Neural progenitor cell (in vitro differentiated cells): ENCODE results near the gene GALK2. TPM values are rescaled to one million over a fixed set of nuclear protein-coding genes. Genes with fewer than 3 reads are reported as not detected.

Experiments used
- DNase-seq: peaks from one replicate; pipeline ENCODE4 v3.0.0-alpha.2; 2016; ENCODE audit warnings: low spot score
- H2AFZ ChIP-seq: fragments of 200-600 bp; sonication (generic); replicated peaks from 2 replicates; pipeline ENCODE4 v1.6.1; 2016; ENCODE audit warnings: antibody characterized with exemption
- H3F3A ChIP-seq: fragments of 200-600 bp; sonication (generic); 2 replicates; pipeline ENCODE4 v1.6.1; 2016; ENCODE audit warnings: antibody characterized with exemption, low read depth
- H3K27ac ChIP-seq: fragments of 200-600 bp; sonication (generic); 2 replicates; pipeline ENCODE4 v1.5.1; 2016; ENCODE audit warnings: mild to moderate bottlenecking
- H3K27me3 ChIP-seq: fragments of 200-600 bp; sonication (generic); 2 replicates; pipeline ENCODE4 v1.6.1; 2016; ENCODE audit warnings: mild to moderate bottlenecking, moderate library complexity
- H3K36me3 ChIP-seq: fragments of 200-600 bp; sonication (generic); 2 replicates; pipeline ENCODE4 v1.5.1; 2016
- H3K4me1 ChIP-seq: fragments of 200-600 bp; sonication (generic); 2 replicates; pipeline ENCODE4 v1.6.1; 2016; ENCODE audit warnings: mixed run types
- H3K4me2 ChIP-seq: fragments of 200-600 bp; sonication (generic); 2 replicates; pipeline ENCODE4 v1.6.1; 2016
- H3K4me3 ChIP-seq: fragments of 200-600 bp; sonication (generic); 2 replicates; pipeline ENCODE4 v1.5.1; 2016
- H3K79me2 ChIP-seq: fragments of 200-600 bp; sonication (generic); 2 replicates; pipeline ENCODE4 v1.6.1; 2016; ENCODE audit warnings: low read depth
- H3K9ac ChIP-seq: fragments of 200-600 bp; sonication (generic); 2 replicates; pipeline ENCODE4 v1.6.1; 2016
- H3K9me3 ChIP-seq: fragments of 200-600 bp; sonication (generic); 2 replicates; pipeline ENCODE4 v1.5.1; 2016; ENCODE audit warnings: low read depth
- H4K20me1 ChIP-seq: fragments of 200-600 bp; sonication (generic); 2 replicates; pipeline ENCODE4 v1.6.1; 2016; ENCODE audit warnings: low read depth
- H3K27ac Mint-ChIP-seq: 3 replicates; pipeline ENCODE4 v1.8.0; 2021; ENCODE audit warnings: mixed read lengths
- H3K27me3 Mint-ChIP-seq: 2 replicates; pipeline ENCODE4 v1.8.0; 2022; ENCODE audit warnings: low read depth, mild to moderate bottlenecking, inconsistent platforms, moderate library complexity, mixed read lengths; ENCODE audit not compliant: insufficient read depth
- H3K36me3 Mint-ChIP-seq: 3 replicates; pipeline ENCODE4 v1.8.0; 2021; ENCODE audit warnings: mixed read lengths
- H3K4me1 Mint-ChIP-seq: 3 replicates; pipeline ENCODE4 v1.8.0; 2021; ENCODE audit warnings: mixed read lengths
- H3K4me3 Mint-ChIP-seq: 3 replicates; pipeline ENCODE4 v1.8.0; 2021; ENCODE audit warnings: mild to moderate bottlenecking, moderate library complexity, mixed read lengths
- H3K9me3 Mint-ChIP-seq: 3 replicates; pipeline ENCODE4 v1.8.0; 2020; ENCODE audit warnings: mixed read lengths
- CTCF ChIP-seq: fragments of 200-600 bp; sonication (generic); IDR thresholded peaks from 2 replicates; pipeline ENCODE4 v1.5.1; 2017; ENCODE audit warnings: antibody characterized with exemption, mild to moderate bottlenecking
- EZH2 ChIP-seq: fragments of 200-600 bp; sonication (generic); IDR thresholded peaks from 2 replicates; pipeline ENCODE4 v1.6.1; 2017; ENCODE audit warnings: antibody characterized with exemption, mild to moderate bottlenecking, moderate library complexity
- EZH2phosphoT487 ChIP-seq: fragments of 200-600 bp; sonication (generic); IDR thresholded peaks from 2 replicates; pipeline ENCODE4 v1.6.1; 2017; ENCODE audit warnings: antibody characterized with exemption
- total RNA-seq: library from RNA; depleted of rRNA; stranded (reverse); fragments of >200 nt; gene quantifications from 2 replicates; pipeline ENCODE4 v1.2.3, GENCODE V29; 2015; ENCODE audit warnings: low replicate concordance

Gene GALK2
- total RNA-seq, 1 donor from 2014 or later: 19.0 TPM

- Histone ChIP-seq H3K36me3 (no peaks in the 10 kb centered on the region), H3K4me1 (peaks cover 10% of the 10 kb centered on the region)
- H3K27ac Mint-ChIP-seq: no peak overlapping the region
Measured at GRCh38 chr15:49320351-49320750, 150.3 kb downstream of the GALK2 start.

DNA sequence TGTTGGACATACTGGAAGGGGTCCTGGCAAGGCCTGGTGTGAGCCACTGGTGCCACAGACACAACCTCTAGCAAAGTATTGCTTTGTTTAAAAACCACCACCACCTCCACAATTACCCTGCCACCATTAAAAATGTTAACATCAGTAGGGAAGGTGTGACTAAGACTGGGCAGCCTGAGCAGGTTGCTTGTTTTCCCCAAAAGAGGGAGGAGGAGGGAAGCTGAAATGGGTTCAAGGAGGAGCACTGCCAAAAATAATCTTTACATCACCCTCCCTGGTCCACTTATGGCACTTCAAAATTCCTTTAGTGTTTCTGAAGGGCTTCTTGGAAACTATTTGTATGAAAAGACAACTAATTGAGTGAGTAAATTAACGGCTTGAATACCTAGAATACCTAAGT, 153.2 kb downstream of the GALK2 start:
- no peak overlapping the region for H3K9ac ChIP-seq
- no peak overlapping the region for H2AFZ ChIP-seq
- no peak overlapping the region for H3K4me3 Mint-ChIP-seq
- H3K27me3 Mint-ChIP-seq: no peaks in the 10 kb centered on the region
- peaks cover 5% of the 10 kb centered on the region for H3K4me1 Mint-ChIP-seq
- no peak for DNase-seq
- peaks cover 3% of the 10 kb centered on the region for H3K4me1 ChIP-seq
- no peak overlapping the region for H3K27ac ChIP-seq
- H3K27ac Mint-ChIP-seq: no peak overlapping the region
- H3K9me3 Mint-ChIP-seq: no peaks in the 10 kb centered on the region
- no peak overlapping the region for H3K4me2 ChIP-seq
- H3K27me3 ChIP-seq: no peaks in the 10 kb centered on the region
- H4K20me1 ChIP-seq: no peaks in the 10 kb centered on the region
- no peaks in the 10 kb centered on the region for H3K36me3 ChIP-seq
- H3K36me3 Mint-ChIP-seq: peaks cover 1% of the 10 kb centered on the region
- TF ChIP-seq CTCF (no peak), EZH2phosphoT487 (no peak), EZH2 (no peak)
- no peaks in the 10 kb centered on the region for H3K79me2 ChIP-seq
- no peaks in the 10 kb centered on the region for H3K9me3 ChIP-seq
- no peak overlapping the region for H3K4me3 ChIP-seq
- H3F3A ChIP-seq: no peaks in the 10 kb centered on the region

More at GRCh38 chr15:49320351-49320750, 150.3 kb downstream of the GALK2 start:
- Histone ChIP-seq H3K27me3 (no peaks in the 10 kb centered on the region), H3F3A (no peaks in the 10 kb centered on the region), H4K20me1 (no peaks in the 10 kb centered on the region), H3K79me2 (no peaks in the 10 kb centered on the region), H2AFZ (no peak overlapping the region), H3K4me3 (no peak overlapping the region), H3K9me3 (no peaks in the 10 kb centered on the region), H3K9ac (no peak overlapping the region), H3K4me2 (no peak overlapping the region), H3K27ac (no peak overlapping the region)
- peaks cover 6% of the 10 kb centered on the region for H3K27me3 Mint-ChIP-seq
- peaks cover 1% of the 10 kb centered on the region for H3K36me3 Mint-ChIP-seq
- H3K4me1 Mint-ChIP-seq: peaks cover 11% of the 10 kb centered on the region
- TF ChIP-seq EZH2phosphoT487: no peak
- TF ChIP-seq CTCF: no peak
- TF ChIP-seq EZH2: no peak
- DNase-seq: no peak
- no peaks in the 10 kb centered on the region for H3K9me3 Mint-ChIP-seq
- H3K4me3 Mint-ChIP-seq: no peak overlapping the region

DNA sequence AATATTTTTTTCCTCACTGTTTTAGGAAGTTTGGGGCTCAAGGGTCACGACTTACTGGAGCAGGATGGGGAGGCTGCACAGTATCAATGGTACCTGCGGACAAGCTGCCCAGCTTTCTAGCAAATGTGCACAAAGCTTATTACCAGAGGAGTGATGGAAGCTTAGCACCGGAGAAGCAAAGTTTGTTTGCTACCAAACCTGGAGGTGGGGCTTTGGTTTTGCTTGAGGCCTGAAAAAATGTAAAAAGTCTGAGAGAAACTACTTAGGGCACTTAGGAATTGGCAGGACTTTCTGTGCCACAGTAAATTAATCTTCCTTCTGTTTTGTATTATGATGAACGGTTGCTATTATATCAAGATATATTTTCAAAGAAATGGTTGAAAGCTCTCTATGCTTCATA, 157.9 kb downstream of the GALK2 start:
- H4K20me1 ChIP-seq: no peaks in the 10 kb centered on the region
- Mint-ChIP-seq H3K27me3 (no peaks in the 10 kb centered on the region), H3K4me3 (no peak overlapping the region), H3K36me3 (peaks cover 3% of the 10 kb centered on the region), H3K4me1 (peaks cover 4% of the 10 kb centered on the region), H3K27ac (no peak overlapping the region), H3K9me3 (no peaks in the 10 kb centered on the region)
- no peak overlapping the region for H3K4me3 ChIP-seq
- no peak overlapping the region for H3K27ac ChIP-seq
- no peaks in the 10 kb centered on the region for H3K36me3 ChIP-seq
- H3K9me3 ChIP-seq: no peaks in the 10 kb centered on the region
- H3K9ac ChIP-seq: no peak overlapping the region
- peaks cover 9% of the 10 kb centered on the region for H3K4me1 ChIP-seq
- no peak overlapping the region for H3K4me2 ChIP-seq
- H3F3A ChIP-seq: no peaks in the 10 kb centered on the region
- TF ChIP-seq EZH2 (no peak), CTCF (no peak), EZH2phosphoT487 (no peak)
- no peaks in the 10 kb centered on the region for H3K79me2 ChIP-seq
- no peak for DNase-seq
- no peaks in the 10 kb centered on the region for H3K27me3 ChIP-seq
- no peak overlapping the region for H2AFZ ChIP-seq
